Measurements from ENCODE around the gene NFAT5. TPM values are rescaled to one million over a fixed set of nuclear protein-coding genes. Genes with fewer than 3 reads are reported as not detected.

NFAT5 gene
- total and polyA plus RNA-seq, 9 of the 15 experiments (the other 6 are each of a cell fraction or from before 2014, with no cell fraction given), result 0.78 to 20.5 (median 12.4) TPM

DNA sequence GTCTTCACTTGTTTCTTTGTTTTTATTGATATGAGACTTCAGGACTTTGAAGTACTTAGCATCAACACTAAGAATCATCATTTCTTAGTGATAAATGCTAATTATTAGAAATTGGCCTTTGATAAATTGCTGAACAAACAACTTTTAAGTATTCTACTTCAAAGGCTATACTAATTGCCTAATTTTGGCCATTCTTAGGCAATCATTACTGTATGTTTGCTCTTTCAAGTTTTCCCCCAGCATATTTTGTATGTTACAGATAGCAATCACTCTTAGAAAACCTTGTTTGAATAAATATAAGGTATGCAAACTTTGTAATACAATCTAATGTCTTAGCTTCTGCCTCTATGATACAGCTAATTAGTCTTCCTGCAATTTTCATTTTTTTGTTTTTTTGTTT is 114.6 kb downstream of the NFAT5 start (continued):
- TF ChIP-seq, protein P1, sequence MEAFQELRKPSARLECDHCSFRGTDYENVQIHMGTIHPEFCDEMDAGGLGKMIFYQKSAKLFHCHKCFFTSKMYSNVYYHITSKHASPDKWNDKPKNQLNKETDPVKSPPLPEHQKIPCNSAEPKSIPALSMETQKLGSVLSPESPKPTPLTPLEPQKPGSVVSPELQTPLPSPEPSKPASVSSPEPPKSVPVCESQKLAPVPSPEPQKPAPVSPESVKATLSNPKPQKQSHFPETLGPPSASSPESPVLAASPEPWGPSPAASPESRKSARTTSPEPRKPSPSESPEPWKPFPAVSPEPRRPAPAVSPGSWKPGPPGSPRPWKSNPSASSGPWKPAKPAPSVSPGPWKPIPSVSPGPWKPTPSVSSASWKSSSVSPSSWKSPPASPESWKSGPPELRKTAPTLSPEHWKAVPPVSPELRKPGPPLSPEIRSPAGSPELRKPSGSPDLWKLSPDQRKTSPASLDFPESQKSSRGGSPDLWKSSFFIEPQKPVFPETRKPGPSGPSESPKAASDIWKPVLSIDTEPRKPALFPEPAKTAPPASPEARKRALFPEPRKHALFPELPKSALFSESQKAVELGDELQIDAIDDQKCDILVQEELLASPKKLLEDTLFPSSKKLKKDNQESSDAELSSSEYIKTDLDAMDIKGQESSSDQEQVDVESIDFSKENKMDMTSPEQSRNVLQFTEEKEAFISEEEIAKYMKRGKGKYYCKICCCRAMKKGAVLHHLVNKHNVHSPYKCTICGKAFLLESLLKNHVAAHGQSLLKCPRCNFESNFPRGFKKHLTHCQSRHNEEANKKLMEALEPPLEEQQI (IDR thresholded peaks at IDR 0.05), result no peak
- no peak for TF ChIP-seq ZNF407 (IDR thresholded peaks at IDR 0.05; ENCODE audit: low read depth)

Data from K562 (cell line).